GM23248 (cell line): ENCODE results near the gene OGFRL1. TPM values are rescaled to one million over a fixed set of nuclear protein-coding genes. Genes with fewer than 3 reads are reported as not detected.

Experiments
- DNase-seq: peaks from one replicate; pipeline ENCODE4 v3.0.0-alpha.2; 2015
- H2AFZ ChIP-seq: fragments of 200-600 bp; sonication (generic); 2 replicates; pipeline ENCODE4 v1.6.1; 2016; ENCODE audit warnings: antibody characterized with exemption
- H3F3A ChIP-seq: fragments of 200-600 bp; sonication (generic); 2 replicates; pipeline ENCODE4 v1.6.1; 2016; ENCODE audit warnings: mild to moderate bottlenecking, antibody characterized with exemption, mixed run types; ENCODE audit not compliant: insufficient read depth
- H3K27ac ChIP-seq: fragments of 200-600 bp; sonication (generic); 2 replicates; pipeline ENCODE4 v1.5.1; 2016; ENCODE audit warnings: mild to moderate bottlenecking
- H3K27me3 ChIP-seq: fragments of 200-600 bp; sonication (generic); replicated peaks from 2 replicates; pipeline ENCODE4 v1.6.1; 2016; ENCODE audit warnings: mild to moderate bottlenecking; ENCODE audit not compliant: insufficient read depth
- H3K36me3 ChIP-seq: fragments of 200-600 bp; sonication (generic); 2 replicates; pipeline ENCODE4 v1.6.1; 2016; ENCODE audit warnings: low read depth, mild to moderate bottlenecking
- H3K4me1 ChIP-seq: fragments of 200-600 bp; sonication (generic); 2 replicates; pipeline ENCODE4 v1.6.1; 2016; ENCODE audit warnings: mild to moderate bottlenecking; ENCODE audit not compliant: insufficient read depth
- H3K4me2 ChIP-seq: fragments of 200-600 bp; sonication (generic); one replicate; pipeline ENCODE4 v1.6.1; 2016; ENCODE audit warnings: mild to moderate bottlenecking; ENCODE audit not compliant: unreplicated experiment
- H3K4me3 ChIP-seq: fragments of 200-600 bp; sonication (generic); 2 replicates; pipeline ENCODE4 v1.5.1; 2016; ENCODE audit warnings: mild to moderate bottlenecking
- H3K79me2 ChIP-seq: fragments of 200-600 bp; sonication (generic); 2 replicates; pipeline ENCODE4 v1.6.1; 2016; ENCODE audit warnings: mild to moderate bottlenecking; ENCODE audit not compliant: insufficient read depth
- H3K9ac ChIP-seq: fragments of 200-600 bp; sonication (generic); 2 replicates; pipeline ENCODE4 v1.6.1; 2016; ENCODE audit warnings: mild to moderate bottlenecking
- H3K9me2 ChIP-seq: fragments of 200-600 bp; sonication (generic); 2 replicates; pipeline ENCODE4 v1.6.1; 2016; ENCODE audit warnings: mixed run types, mild to moderate bottlenecking, moderate library complexity; ENCODE audit not compliant: insufficient read depth
- H3K9me3 ChIP-seq: fragments of 200-600 bp; sonication (generic); one replicate; pipeline ENCODE4 v1.6.1; 2017; ENCODE audit warnings: low read depth
- H4K20me1 ChIP-seq: fragments of 200-600 bp; sonication (generic); 2 replicates; pipeline ENCODE4 v1.6.0; 2016; ENCODE audit not compliant: insufficient read depth
- EZH2 ChIP-seq: fragments of 200-600 bp; sonication (generic); IDR thresholded peaks from 2 replicates; pipeline ENCODE4 v1.6.1; 2018; ENCODE audit warnings: antibody characterized with exemption, mild to moderate bottlenecking; ENCODE audit not compliant: insufficient read depth, poor library complexity, severe bottlenecking
- EZH2phosphoT487 ChIP-seq: fragments of 200-600 bp; sonication (generic); IDR thresholded peaks from 2 replicates; pipeline ENCODE4 v1.6.1; 2018; ENCODE audit warnings: antibody characterized with exemption, moderate library complexity, mild to moderate bottlenecking, low read depth; ENCODE audit not compliant: insufficient read depth
- WGBS, 2 experiments: methylation state at CpG; one replicate each; pipeline ENCODE4 v1.1.6; 2015 to 2017; ENCODE audit warnings: low lambda C conversion rate in 2 of 2, low coverage in 1 of 2; ENCODE audit errors: missing lambda C conversion rate in 2 of 2; 5-methylcytosine and 5-hydroxymethylcytosine counted together
- in situ Hi-C: fragments of 300-500 bp; cut with MboI; formaldehyde crosslinking; loops from 2 replicates; pipeline ENCODE4 v1.15.0; 2020
- polyA plus RNA-seq: library from polyadenylated mRNA; unstranded; fragments of >200 nt; fragmentation: Nextera tagmentation; extraction: Ambion mirVana; gene quantifications from 2 replicates; pipeline ENCODE4 v1.2.1, GENCODE V29; 2016
- total RNA-seq: library from RNA; depleted of rRNA; stranded (reverse); fragments of >200 nt; shearing (Covaris generic); gene quantifications from 2 replicates; pipeline ENCODE4 v1.2.3, GENCODE V29; 2014

OGFRL1 gene
- total and polyA plus RNA-seq, 2 experiments from 2014 or later = 8.5 to 19.9 TPM

- no peak overlapping the region for H3K4me2 ChIP-seq
- H3K9ac ChIP-seq = no peak overlapping the region
- no peaks in the 10 kb centered on the region for H3K9me2 ChIP-seq
- no peaks in the 10 kb centered on the region for H4K20me1 ChIP-seq
- WGBS, 2 experiments = 62 to 69% methylated on average over 5 of the region's 5 CpGs
- peaks cover 38% of the 10 kb centered on the region for H3F3A ChIP-seq
- H3K79me2 ChIP-seq = no peaks in the 10 kb centered on the region
- no peak overlapping the region for H3K4me3 ChIP-seq
- no peaks in the 10 kb centered on the region for H3K27me3 ChIP-seq
- no peaks in the 10 kb centered on the region for H3K36me3 ChIP-seq
- no peaks in the 10 kb centered on the region for H3K9me3 ChIP-seq
- H3K27ac ChIP-seq = no peak overlapping the region
- no peak overlapping the region for H2AFZ ChIP-seq
- no peak for TF ChIP-seq EZH2phosphoT487
- no peak for TF ChIP-seq EZH2
- DNase-seq = no peak
- H3K4me1 ChIP-seq = peaks cover 38% of the 10 kb centered on the region
- in situ Hi-C loops = no loop called here
These were observed 35.7 kb upstream of the OGFRL1 start for GRCh38 chr6:71252960-71253359.

GRCh38 chr6:71254323-71254722, 34.3 kb upstream of the OGFRL1 start:
- no peak overlapping the region for H2AFZ ChIP-seq
- H3K4me1 ChIP-seq = peaks cover 24% of the 10 kb centered on the region
- in situ Hi-C loops = no loop called here
- no peak overlapping the region for H3K9ac ChIP-seq
- no peaks in the 10 kb centered on the region for H3K27me3 ChIP-seq
- TF ChIP-seq EZH2 (no peak), EZH2phosphoT487 (no peak)
- 28 to 43% methylated on average over 3 of the region's 3 CpGs for WGBS, 2 experiments
- peaks cover 25% of the 10 kb centered on the region for H3F3A ChIP-seq
- no peaks in the 10 kb centered on the region for H3K9me3 ChIP-seq
- H4K20me1 ChIP-seq = no peaks in the 10 kb centered on the region
- no peaks in the 10 kb centered on the region for H3K36me3 ChIP-seq
- no peaks in the 10 kb centered on the region for H3K79me2 ChIP-seq
- no peaks in the 10 kb centered on the region for H3K9me2 ChIP-seq
- no peak overlapping the region for H3K27ac ChIP-seq
- H3K4me2 ChIP-seq = no peak overlapping the region
- no peak for DNase-seq
- H3K4me3 ChIP-seq = no peak overlapping the region

DNA sequence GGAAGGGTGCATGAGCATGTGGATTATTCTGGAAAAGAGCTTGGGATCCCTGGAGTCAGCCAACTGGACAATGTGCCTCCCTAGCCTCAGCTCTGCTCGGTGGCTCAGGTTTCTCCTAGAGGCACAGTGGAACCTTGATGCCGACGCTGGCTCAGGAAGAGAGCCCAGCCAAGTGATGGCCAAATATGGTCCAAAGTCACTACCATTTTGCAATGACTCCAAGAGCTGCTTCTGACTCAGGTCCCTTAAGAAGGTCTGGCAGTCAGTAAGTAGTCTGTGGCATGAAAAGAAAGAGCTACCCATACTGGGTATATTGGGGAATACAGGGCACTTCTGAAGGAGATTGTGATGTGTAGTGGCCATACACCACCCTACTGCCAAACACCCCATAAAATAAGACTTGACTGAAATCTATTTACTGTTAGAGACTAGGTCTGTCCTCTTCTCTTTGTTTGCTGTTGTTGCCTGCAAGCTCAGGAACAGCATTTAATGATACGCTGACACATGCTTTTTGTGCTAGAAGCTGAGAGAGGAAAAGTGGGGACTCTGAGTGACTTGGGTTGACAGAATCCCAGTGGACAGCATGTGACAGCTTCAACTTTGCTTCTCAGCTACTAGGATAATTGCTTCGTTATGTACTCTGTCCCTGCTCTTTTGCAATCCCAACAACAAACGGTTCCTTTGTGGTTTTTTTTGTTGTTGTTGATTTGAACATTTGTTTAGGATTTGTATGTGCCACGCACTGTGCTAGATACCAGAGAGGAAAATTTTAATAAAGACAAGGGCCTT, 30.3 kb upstream of the OGFRL1 start:
- Histone ChIP-seq H3K9me3 (no peaks in the 10 kb centered on the region), H3K9ac (no peak overlapping the region), H4K20me1 (no peaks in the 10 kb centered on the region), H2AFZ (peak overlapping the region; percentile 12; the same call in 1 of the 2 replicates), H3K79me2 (no peaks in the 10 kb centered on the region), H3F3A (no peaks in the 10 kb centered on the region), H3K4me2 (no peak overlapping the region), H3K4me3 (no peak overlapping the region), H3K4me1 (no peaks in the 10 kb centered on the region), H3K27me3 (no peaks in the 10 kb centered on the region), H3K27ac (no peak overlapping the region), H3K9me2 (no peaks in the 10 kb centered on the region), H3K36me3 (no peaks in the 10 kb centered on the region)
- peak; percentile 64 for DNase-seq
- TF ChIP-seq EZH2phosphoT487 (no peak), EZH2 (no peak)
- WGBS, 2 experiments = 39 to 41% methylated on average over 7 of the region's 7 CpGs
- in situ Hi-C loops = no loop called here

DNA sequence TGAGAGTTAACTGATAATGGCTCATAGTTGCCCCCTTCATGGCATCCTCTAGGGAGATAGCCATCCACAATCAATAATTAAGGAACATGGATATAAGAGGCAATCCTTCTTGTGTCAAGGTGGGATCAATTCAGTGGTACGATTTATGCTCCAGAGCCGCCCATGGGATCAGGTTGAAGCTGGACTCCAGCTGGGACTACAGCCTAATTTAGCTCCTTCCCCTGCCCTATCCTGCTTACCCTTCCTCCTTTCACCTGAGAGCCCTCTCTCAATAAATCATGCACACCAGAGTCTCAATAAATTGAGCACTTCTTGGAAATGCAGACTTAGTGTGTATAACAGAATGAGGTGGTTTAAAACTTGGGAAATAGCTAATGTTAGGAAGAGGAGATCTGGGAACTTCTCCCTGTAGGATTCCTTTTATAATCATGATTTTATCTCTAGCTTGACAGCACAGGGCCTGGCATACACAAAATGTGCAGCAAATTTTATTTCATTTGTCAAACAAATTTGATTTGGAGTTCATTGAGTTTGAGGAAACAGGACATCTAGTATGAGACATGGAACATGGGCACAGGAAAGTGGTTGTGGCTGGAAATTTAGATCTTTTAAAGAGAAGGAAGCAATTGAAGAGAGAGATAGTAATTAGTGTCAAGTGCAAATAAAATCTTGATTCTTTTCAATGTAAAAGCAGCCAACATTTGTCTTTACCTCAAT, 28.6 kb upstream of the OGFRL1 start:
- Histone ChIP-seq H3K79me2 (no peaks in the 10 kb centered on the region), H3F3A (no peaks in the 10 kb centered on the region), H2AFZ (no peak overlapping the region), H3K9ac (no peak overlapping the region), H3K27me3 (no peaks in the 10 kb centered on the region), H3K4me1 (no peaks in the 10 kb centered on the region), H3K27ac (no peak overlapping the region), H3K9me2 (no peaks in the 10 kb centered on the region), H3K9me3 (no peaks in the 10 kb centered on the region), H4K20me1 (no peaks in the 10 kb centered on the region), H3K36me3 (no peaks in the 10 kb centered on the region), H3K4me2 (no peak overlapping the region), H3K4me3 (no peak overlapping the region)
- in situ Hi-C loops = no loop called here
- no peak for DNase-seq
- TF ChIP-seq EZH2phosphoT487 = no peak
- no peak for TF ChIP-seq EZH2
- 96 to 100% methylated on average over 2 of the region's 2 CpGs for WGBS, 2 experiments
